Mammary epithelial cell (primary cell): ENCODE data around the gene ANKRD28.

Experiments used
- EZH2 ChIP-seq: IDR thresholded peaks from 2 replicates; pipeline ENCODE4 v1.6.1; 2012; ENCODE audit warnings: low read length, inconsistent platforms, borderline replicate concordance
- TF ChIP-seq, protein P1 (sequence below), 2 donors: IDR thresholded peaks in 1 of 2; conservative IDR thresholded peaks in 1 of 2; 2 replicates each; pipeline ENCODE4 v1.5.1; 2011 to 2012; ENCODE audit warnings: inconsistent platforms in 2 of 2, low read length in 2 of 2, mild to moderate bottlenecking in 2 of 2, control low read depth in 1 of 2, low read depth in 1 of 2; ENCODE audit not compliant: insufficient read depth in 1 of 2; ENCODE audit errors: extremely low read depth in 1 of 2

DNA sequence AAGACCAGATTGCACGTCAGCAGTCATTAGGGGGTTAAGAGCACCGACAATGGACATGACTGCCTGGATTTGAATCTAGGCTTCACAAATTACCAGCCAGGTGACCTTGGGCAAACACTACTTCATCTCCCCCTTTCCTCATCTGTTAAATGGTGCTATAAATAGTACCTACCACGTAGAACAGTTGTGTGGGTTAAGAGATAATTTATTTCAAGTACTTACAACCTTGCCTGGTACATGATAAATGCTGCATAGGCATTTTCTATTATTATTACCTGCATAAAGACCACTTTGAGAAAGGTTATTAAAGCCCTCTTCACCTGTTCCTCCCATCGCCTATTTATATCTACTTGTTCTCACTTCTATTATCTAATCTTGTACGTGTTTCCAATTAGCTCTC lies 131.5 kb downstream of the ANKRD28 start:
- no peak for TF ChIP-seq EZH2
- TF ChIP-seq, protein P1, sequence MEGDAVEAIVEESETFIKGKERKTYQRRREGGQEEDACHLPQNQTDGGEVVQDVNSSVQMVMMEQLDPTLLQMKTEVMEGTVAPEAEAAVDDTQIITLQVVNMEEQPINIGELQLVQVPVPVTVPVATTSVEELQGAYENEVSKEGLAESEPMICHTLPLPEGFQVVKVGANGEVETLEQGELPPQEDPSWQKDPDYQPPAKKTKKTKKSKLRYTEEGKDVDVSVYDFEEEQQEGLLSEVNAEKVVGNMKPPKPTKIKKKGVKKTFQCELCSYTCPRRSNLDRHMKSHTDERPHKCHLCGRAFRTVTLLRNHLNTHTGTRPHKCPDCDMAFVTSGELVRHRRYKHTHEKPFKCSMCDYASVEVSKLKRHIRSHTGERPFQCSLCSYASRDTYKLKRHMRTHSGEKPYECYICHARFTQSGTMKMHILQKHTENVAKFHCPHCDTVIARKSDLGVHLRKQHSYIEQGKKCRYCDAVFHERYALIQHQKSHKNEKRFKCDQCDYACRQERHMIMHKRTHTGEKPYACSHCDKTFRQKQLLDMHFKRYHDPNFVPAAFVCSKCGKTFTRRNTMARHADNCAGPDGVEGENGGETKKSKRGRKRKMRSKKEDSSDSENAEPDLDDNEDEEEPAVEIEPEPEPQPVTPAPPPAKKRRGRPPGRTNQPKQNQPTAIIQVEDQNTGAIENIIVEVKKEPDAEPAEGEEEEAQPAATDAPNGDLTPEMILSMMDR (conservative IDR thresholded peaks at IDR 0.05 in 1 of 2, IDR thresholded peaks at IDR 0.05 in 1 of 2; ENCODE audit: extremely low read depth in 1 of 2, insufficient read depth in 1 of 2, low read depth in 1 of 2, low read length in 2 of 2), result no peak
